Activated CD4-positive, alpha-beta T cell treated with anti-CD3 and anti-CD28 coated beads, Interleukin-2, amount 50 U/mL, for 24 hours (primary cell): ENCODE data around the gene DNHD1.

Experiments used
- DNase-seq, 2 donors: peaks; one replicate each; pipeline ENCODE4 v3.0.0-alpha.2; 2020; ENCODE audit warnings: low read depth in 1 of 2, low spot score in 1 of 2

The DNHD1 gene

GRCh38 chr11:6557761-6558674 is 60.9 kb downstream of the DNHD1 start:
- no peak for DNase-seq

- no peak for DNase-seq
Measured at GRCh38 chr11:6559369-6559768, 62.3 kb downstream of the DNHD1 start.

GRCh38 chr11:6561288-6561687 is 64.2 kb downstream of the DNHD1 start:
- no peak for DNase-seq

- DNase-seq: no peak
Measured at GRCh38 chr11:6563121-6563619, 66.1 kb downstream of the DNHD1 start.

- DNase-seq: no peak
Measured at GRCh38 chr11:6563667-6564066, 66.6 kb downstream of the DNHD1 start.

- DNase-seq: no peak
Measured at GRCh38 chr11:6565325-6565724, 68.2 kb downstream of the DNHD1 start.

- no peak for DNase-seq
Measured at GRCh38 chr11:6565988-6566703, 69.1 kb downstream of the DNHD1 start.

- no peak for DNase-seq
Measured at GRCh38 chr11:6566704-6567370, 69.8 kb downstream of the DNHD1 start.

- DNase-seq: no peak
Measured at GRCh38 chr11:6567371-6567745, 70.3 kb downstream of the DNHD1 start.

- no peak for DNase-seq
Measured at GRCh38 chr11:6568191-6568918, 71.3 kb downstream of the DNHD1 start.

GRCh38 chr11:6569706-6570105 is 72.6 kb downstream of the DNHD1 start:
- no peak for DNase-seq

GRCh38 chr11:6570691-6571427 is 73.8 kb downstream of the DNHD1 start:
- no peak for DNase-seq

GRCh38 chr11:6571434-6572008 is 74.4 kb downstream of the DNHD1 start:
- no peak for DNase-seq

- no peak for DNase-seq
Measured at GRCh38 chr11:6572215-6572614, 75.1 kb downstream of the DNHD1 start.

- no peak for DNase-seq
Measured at GRCh38 chr11:6574816-6575715, 78.0 kb downstream of the DNHD1 start.

GRCh38 chr11:6576471-6577373 is 79.6 kb downstream of the DNHD1 start:
- no peak for DNase-seq

- no peak for DNase-seq
Measured at GRCh38 chr11:6578134-6578533, 81.1 kb downstream of the DNHD1 start.

- DNase-seq: no peak
Measured at GRCh38 chr11:6579681-6580080, 82.6 kb downstream of the DNHD1 start.
